GM18499 (cell line): ENCODE measurements around the gene VDR.
"Not testable (repeated sequence)": the region's sequence is repeated elsewhere in the genome, so short reads cannot be mapped to it uniquely, and the experiment has no call there.

Experiments
- ATAC-seq: cut with Tn5 transposase; IDR thresholded peaks from one replicate; pipeline ENCODE4 v1.9.1; 2021; ENCODE audit warnings: moderate number of reproducible peaks; ENCODE audit not compliant: insufficient read depth, unreplicated experiment

Gene VDR

GRCh38 chr12:47818007-47818376 is 86.8 kb downstream of the VDR start:
- no peak for ATAC-seq

- ATAC-seq = no peak
Observed at GRCh38 chr12:47817272-47818006, 87.4 kb downstream of the VDR start.

- no peak for ATAC-seq
Observed at GRCh38 chr12:47816403-47817271, 88.2 kb downstream of the VDR start.

- ATAC-seq = not testable (repeated sequence)
Observed at GRCh38 chr12:47815447-47815846, 89.3 kb downstream of the VDR start.

GRCh38 chr12:47814539-47815170 is 90.1 kb downstream of the VDR start:
- no peak for ATAC-seq

GRCh38 chr12:47813511-47814196 is 91.1 kb downstream of the VDR start:
- ATAC-seq = peak; percentile 7

- ATAC-seq = peak; percentile 39
Observed at GRCh38 chr12:47812797-47813510, 91.8 kb downstream of the VDR start.

- ATAC-seq = no peak
Observed at GRCh38 chr12:47811581-47812484, 93.0 kb downstream of the VDR start.

- no peak for ATAC-seq
Observed at GRCh38 chr12:47811072-47811396, 93.8 kb downstream of the VDR start.

GRCh38 chr12:47809518-47809917 is 95.3 kb downstream of the VDR start:
- ATAC-seq = not testable (repeated sequence)

GRCh38 chr12:47808574-47809365 is 96.0 kb downstream of the VDR start:
- ATAC-seq = no peak

GRCh38 chr12:47808050-47808449 is 96.7 kb downstream of the VDR start:
- peak; percentile 38 for ATAC-seq

- ATAC-seq = no peak
Observed at GRCh38 chr12:47807338-47807737, 97.5 kb downstream of the VDR start.

- ATAC-seq = no peak
Observed at GRCh38 chr12:47805417-47805816, 99.4 kb downstream of the VDR start.

GRCh38 chr12:47804171-47804570 is 100.6 kb downstream of the VDR start:
- no peak for ATAC-seq

- no peak for ATAC-seq
Observed at GRCh38 chr12:47803191-47803875, 101.5 kb downstream of the VDR start.

- ATAC-seq = no peak
Observed at GRCh38 chr12:47802312-47802711, 102.5 kb downstream of the VDR start.

GRCh38 chr12:47801904-47802246 is 102.9 kb downstream of the VDR start:
- no peak for ATAC-seq
